ENCODE results near the gene ADCY1.

Gene ADCY1

GRCh38 chr7:45626441-45627430, 52.6 kb downstream of the ADCY1 start:
- no peak for DNase-seq

- DNase-seq = no peak
These were observed 53.7 kb downstream of the ADCY1 start for GRCh38 chr7:45627691-45628456.

DNA sequence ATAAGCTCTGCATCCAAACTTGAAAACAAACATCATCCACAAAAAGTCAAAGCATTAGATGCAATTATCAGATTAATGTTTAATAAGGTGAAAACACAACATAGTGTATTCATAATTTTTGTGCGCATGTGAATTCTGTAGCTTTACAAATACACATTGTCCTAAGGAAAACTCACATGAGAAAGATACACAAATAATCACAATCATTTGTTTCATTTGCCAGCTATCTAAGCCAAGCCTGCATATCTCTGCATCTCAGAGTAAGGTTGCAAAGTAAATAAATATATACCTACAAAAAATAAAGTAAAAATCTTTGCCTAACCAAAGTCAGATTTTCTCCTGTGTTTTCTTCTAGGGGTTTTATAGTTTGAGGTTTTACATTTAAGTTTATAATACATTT, 57.4 kb downstream of the ADCY1 start:
- no peak for DNase-seq

- no peak for DNase-seq
These were observed 62.6 kb downstream of the ADCY1 start for GRCh38 chr7:45636733-45637132.

GRCh38 chr7:45638916-45639315, 64.7 kb downstream of the ADCY1 start:
- no peak for DNase-seq

- DNase-seq = no peak
These were observed 67.9 kb downstream of the ADCY1 start for GRCh38 chr7:45642044-45642443.

DNA sequence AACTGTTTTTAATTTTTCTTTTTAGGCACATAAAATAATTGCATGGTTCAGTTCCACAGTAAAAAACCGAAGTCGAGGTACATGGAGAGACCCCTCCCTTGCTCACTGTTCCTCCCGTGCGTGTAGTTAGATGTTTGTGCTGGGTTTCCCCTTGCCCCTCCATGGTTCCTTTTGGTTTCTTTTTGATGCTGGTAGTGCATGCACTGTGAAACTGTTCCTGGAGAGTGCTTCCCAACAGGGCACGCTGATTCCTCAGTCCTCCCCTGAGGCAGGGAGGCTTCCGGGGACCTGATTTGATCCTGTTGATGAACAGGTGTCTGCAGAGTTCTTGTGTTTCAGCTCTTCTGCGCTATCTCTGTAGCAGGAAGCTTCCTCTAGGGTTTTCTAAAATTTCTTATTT, 69.5 kb downstream of the ADCY1 start:
- DNase-seq = no peak

DNA sequence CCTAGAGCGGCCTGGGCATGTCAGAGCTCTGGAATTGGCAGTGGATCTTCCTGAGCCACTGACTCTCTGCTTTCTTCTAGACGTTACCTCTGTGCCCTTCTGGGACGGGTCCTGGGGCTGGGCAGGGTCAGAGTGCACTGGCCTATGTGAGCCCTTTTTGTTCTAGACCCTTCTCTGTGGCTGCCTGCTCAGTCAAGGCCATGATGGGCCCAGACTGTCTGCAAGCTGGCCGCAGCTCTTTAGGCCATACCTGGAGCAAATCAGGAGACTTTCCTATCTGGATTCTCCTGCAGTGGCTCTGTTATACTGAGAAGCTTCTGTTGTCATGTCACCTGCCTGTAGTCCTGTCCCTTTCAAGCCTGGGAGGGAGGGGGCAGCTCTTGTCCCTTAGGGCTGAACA, 70.1 kb downstream of the ADCY1 start:
- no peak for DNase-seq

DNA sequence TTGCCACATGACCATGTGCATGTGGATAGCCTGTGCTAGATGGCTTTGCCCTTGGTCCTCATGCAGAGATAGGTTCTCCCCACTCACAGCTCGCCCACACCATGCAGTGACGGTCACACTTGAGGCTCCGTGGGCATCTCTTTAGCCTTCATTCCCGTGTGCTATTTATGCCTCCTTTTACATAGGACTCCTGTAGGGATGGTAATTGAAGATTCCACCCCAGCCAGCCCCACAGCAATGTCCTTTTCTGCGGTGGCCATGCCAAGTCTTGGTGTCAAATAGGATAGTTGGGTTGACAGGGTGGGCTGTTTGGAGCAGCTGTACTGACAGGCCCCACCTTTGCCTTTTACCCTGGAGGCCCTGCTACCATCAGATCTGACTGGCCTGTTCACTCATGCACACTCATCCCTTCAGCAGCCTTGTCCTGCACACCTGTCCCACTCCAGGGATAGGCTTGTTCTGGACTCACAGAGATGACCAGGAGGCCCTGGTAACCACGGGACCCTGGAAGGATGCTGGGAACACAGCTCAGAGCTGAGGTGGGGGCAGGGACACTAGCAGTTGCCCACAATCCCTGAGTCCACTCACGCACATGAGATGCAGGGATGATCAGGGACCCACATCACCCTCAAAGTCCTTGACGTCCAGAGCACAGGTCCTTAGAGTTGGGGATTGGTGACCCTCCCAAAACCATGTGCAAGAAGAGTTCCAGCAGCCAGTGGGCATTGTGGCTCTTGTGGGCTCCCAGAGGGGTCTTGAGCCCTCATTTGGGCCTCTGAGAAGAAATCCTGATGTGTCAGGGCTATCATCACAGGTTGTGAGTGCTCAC, 71.2 kb downstream of the ADCY1 start:
- no peak for DNase-seq

DNA sequence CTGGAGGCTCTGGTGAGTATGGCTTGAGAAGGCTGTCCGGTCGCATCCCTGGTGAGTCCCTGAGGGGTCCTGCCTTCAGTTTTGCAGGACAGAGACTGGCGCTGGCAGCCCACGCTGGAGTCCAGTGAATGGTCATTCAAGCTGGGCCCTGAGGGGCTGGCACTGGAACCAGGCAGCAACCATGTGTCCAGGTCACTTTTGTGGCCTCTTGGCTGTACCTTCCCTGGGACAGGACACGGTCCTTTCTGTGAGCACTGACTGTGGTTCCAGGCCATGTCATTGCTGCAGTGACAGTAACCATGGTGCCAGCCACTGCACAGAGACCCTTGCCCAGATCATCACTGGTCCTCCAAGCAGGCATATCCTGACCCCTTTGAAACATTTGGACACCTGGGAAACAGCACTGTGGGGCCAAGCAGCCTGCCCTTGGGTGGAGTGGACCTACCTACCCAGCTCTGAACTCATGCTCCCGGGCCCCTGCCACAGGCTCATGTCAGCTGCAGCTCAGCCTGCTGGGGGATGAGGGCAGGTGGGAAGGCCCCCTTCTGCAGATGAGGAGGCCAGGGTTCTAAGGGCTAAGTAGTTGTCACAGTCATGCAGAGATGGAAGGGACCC, 72.1 kb downstream of the ADCY1 start:
- no peak for DNase-seq

DNA sequence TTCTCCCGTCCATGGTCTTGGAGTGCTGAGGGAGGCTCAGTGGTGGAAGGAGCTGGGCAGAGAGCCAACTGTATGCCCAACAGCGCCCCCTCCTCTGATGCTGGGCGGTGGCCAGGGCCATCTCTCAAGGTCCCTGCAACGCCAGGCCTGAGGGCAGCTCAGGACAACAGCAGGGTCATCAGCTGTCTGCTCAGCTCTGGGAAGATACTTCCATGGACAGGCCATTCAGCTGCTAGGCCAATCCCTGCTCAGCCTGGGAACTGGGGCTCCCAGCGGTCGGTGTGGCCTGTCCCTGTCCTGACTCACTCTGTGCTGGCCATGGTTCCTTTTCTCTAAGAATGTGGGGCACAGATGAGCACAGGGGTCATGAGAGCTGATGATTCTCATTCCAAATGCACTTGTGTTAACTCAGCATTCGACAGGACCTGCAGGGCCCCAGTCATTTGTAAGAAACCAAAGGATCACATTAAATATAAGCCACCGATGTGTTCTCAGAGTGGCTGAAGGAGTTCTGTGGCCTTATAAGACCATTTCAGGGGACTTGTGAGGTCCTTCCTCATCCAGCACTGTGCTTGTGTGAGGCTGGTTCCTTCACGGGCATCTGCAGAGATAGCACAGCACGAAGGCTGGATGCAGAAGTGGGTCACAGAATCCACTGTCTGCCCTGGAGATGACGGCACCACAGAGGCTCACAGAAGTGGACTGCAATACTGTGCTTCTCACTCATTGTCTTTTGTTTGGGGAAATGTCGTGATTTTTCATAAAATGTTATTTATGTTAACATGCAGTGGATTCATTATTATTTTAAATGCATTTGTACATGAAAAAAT, 73.0 kb downstream of the ADCY1 start:
- no peak for DNase-seq

- no peak for DNase-seq
These were observed 74.0 kb downstream of the ADCY1 start for GRCh38 chr7:45647967-45648670.

DNA sequence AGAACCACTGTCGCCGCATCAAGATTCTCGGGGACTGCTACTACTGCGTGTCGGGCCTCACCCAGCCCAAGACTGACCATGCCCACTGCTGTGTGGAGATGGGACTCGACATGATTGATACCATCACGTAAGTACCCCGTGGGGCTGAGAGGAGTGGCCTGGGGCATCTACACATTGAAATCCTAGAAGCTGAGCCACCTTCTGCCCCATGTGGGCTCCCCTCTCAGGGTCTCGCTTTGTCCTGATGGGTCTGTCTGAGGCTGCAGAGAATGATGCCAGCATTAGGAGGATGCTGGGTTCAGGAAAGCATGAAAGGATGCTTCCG, 74.5 kb downstream of the ADCY1 start:
- no peak for DNase-seq

DNA sequence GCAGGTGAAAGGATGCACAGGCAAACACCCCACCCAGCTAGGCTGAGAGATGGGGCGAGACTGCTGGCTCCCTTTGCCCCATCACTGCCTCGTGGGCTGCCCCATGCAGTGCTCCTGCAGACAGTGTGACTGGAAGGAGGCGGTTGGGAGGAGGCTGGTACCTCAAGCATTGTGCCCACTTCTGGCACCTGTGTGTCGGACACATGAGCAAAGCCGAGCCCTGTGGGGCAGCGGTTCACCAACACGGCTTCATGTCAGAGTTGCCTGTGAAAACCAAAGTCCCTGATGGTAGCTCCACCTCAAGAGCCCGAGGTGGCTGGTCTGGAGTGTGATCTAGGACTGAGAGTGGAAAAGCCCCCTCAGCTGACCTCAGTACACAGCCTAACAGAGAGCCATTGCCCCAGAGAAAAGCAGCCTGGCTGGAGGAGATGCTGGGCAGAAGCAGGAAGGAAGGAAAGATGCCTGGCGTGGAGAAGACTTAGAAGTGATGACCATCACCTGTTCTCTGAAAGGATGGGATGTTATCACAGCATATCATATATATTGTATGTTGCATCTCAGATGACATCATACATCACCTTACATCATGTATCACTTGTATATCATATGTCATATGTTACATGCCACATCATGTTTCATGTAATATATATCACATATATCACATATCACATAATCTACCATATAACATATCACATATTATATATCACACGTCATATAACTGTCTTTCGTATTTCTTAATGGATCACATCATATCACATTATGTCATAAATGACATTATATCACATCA, 75.6 kb downstream of the ADCY1 start:
- DNase-seq = no peak

GRCh38 chr7:45650404-45651394, 76.5 kb downstream of the ADCY1 start:
- no peak for DNase-seq

- DNase-seq = no peak
These were observed 77.4 kb downstream of the ADCY1 start for GRCh38 chr7:45651540-45651939.

GRCh38 chr7:45652630-45653029, 78.5 kb downstream of the ADCY1 start:
- DNase-seq = no peak

DNA sequence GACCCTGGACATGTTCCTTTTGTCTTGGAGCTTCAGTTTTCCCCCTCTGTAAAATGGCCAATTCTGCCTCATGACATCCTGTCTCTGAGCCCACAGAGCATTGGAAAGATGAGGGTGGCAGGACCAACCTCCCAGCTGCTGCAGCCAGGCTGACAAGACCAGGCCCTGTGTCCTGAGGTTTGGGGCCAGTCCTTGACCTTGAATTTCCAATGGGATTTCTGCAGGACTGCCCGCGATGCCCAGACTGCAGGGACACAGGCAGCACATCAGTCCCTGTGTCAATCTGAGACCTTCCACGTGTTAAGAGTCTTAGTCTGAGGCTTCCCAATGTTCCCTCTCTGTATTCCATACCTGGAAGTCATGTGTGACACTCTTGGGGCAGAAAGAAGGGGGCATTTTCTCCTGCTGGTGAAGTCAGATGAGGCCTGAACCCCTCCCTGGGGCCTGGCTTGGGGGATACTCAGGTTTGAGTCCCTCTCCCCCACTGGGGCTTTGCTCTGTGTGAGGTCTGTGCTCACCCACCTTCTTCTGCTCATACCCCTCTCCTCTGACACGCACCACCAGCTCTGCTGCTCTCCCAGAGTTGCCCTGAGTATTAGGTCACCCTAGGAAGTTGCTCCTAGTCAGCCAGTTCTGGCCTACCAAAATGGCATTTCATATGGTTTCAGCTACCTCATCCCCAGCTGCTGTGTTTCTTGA, 79.2 kb downstream of the ADCY1 start:
- no peak for DNase-seq
